Endothelial cell of umbilical vein (primary cell): Measurements from ENCODE around the gene KRT33A. TPM values are rescaled to one million over a fixed set of nuclear protein-coding genes. Genes with fewer than 3 reads are reported as not detected.
"Not testable (repeated sequence)": the region's sequence is repeated elsewhere in the genome, so short reads cannot be mapped to it uniquely, and the experiment has no call there.

ENCODE experiments used
- Bru-seq: library from RNA; stranded (reverse); fragments of 400-500 nt; gene quantifications from one replicate; lab custom pipeline; 2021; lab: Mats Ljungman, UMichigan
- BruChase-seq, 2 experiments: library from RNA; stranded (reverse); fragments of 400-500 nt; gene quantifications; one replicate each; lab custom pipeline; 2021; lab: Mats Ljungman, UMichigan
- BruUV-seq: library from RNA; stranded (reverse); fragments of 400-500 nt; replicated peaks from 2 replicates; lab custom pipeline; 2021; lab: Mats Ljungman, UMichigan
- CTCF ChIA-PET: fragments of 300-600, 350-600 bp; sonication (Branson Sonifier 250); formaldehyde crosslinking; loops from one replicate; lab custom pipeline; 2021; ENCODE audit warnings: antibody characterized with exemption, inconsistent platforms; lab: Charles Lee
- POLR2A ChIA-PET: fragments of 300-600, 350-600 bp; sonication (Branson Sonifier 250); formaldehyde crosslinking; loops from one replicate; lab custom pipeline; 2021; ENCODE audit warnings: antibody characterized with exemption, inconsistent platforms; lab: Charles Lee
- DNase-seq: peaks from one replicate; pipeline ENCODE4 v3.0.0-alpha.2; 2011; ENCODE audit warnings: low read depth, low spot score
- FAIRE-seq: peaks from 2 replicates; lab custom pipeline; 2011; peaks lifted over from hg19 to GRCh38; lab: Jason Lieb, UNC
- H2AFZ ChIP-seq: 2 replicates; pipeline ENCODE4 v1.6.0; 2012; ENCODE audit warnings: low read depth, low read length, control low read depth, inconsistent platforms
- H3K27ac ChIP-seq: 2 replicates; pipeline ENCODE4 v1.5.1; 2011; ENCODE audit warnings: low read depth, mild to moderate bottlenecking, control low read depth, low read length, moderate library complexity; ENCODE audit not compliant: insufficient read depth
- H3K27me3 ChIP-seq, 2 experiments: 2 replicates each; pipeline versions ENCODE4 v1.6.0 to v1.6.1; 2011; ENCODE audit warnings: low read length in 2 of 2, mixed read lengths in 1 of 2; ENCODE audit not compliant: control insufficient read depth in 2 of 2, insufficient read depth in 2 of 2
- H3K36me3 ChIP-seq, 2 experiments: 2 replicates in 1 of 2; 3 replicates in 1 of 2; pipeline ENCODE4 v1.5.1; 2011; ENCODE audit warnings: low read length in 2 of 2, mild to moderate bottlenecking in 1 of 2, moderate library complexity in 1 of 2; ENCODE audit not compliant: control insufficient read depth in 2 of 2, insufficient read depth in 2 of 2; ENCODE audit errors: extremely low read depth in 1 of 2
- H3K4me1 ChIP-seq: 3 replicates; pipeline ENCODE4 v1.5.1; 2011; ENCODE audit warnings: mild to moderate bottlenecking, low read length; ENCODE audit not compliant: control insufficient read depth, insufficient read depth; ENCODE audit errors: extremely low read depth
- H3K4me2 ChIP-seq: 2 replicates; pipeline ENCODE4 v1.6.1; 2011; ENCODE audit warnings: low read length, control low read depth, mixed read lengths; ENCODE audit not compliant: insufficient read depth
- H3K4me3 ChIP-seq, 3 experiments: fragments of 200-600 bp in 1 of 3; sonication (generic), shearing (Covaris generic) in 1 of 3; replicated peaks in 1 of 3; 2 replicates each; pipeline ENCODE4 v1.5.1; 2011 to 2016; ENCODE audit warnings: control low read depth in 3 of 3, low read length in 3 of 3, mild to moderate bottlenecking in 2 of 3, inconsistent platforms in 1 of 3, low read depth in 1 of 3, moderate library complexity in 1 of 3; ENCODE audit not compliant: insufficient read depth in 1 of 3
- H3K79me2 ChIP-seq: 2 replicates; pipeline ENCODE4 v1.6.0; 2012; ENCODE audit warnings: low read length, inconsistent platforms; ENCODE audit not compliant: control insufficient read depth, insufficient read depth
- H3K9ac ChIP-seq: replicated peaks from 2 replicates; pipeline ENCODE3; 2011; ENCODE audit warnings: low read length, control low read depth; ENCODE audit not compliant: insufficient read depth; ENCODE audit errors: extremely low read depth
- H3K9me1 ChIP-seq: replicated peaks from 3 replicates; pipeline ENCODE4 v1.6.0; 2011; ENCODE audit warnings: mild to moderate bottlenecking, low read length; ENCODE audit not compliant: control insufficient read depth, insufficient read depth; ENCODE audit errors: extremely low read depth
- H3K9me3 ChIP-seq: replicated peaks from 2 replicates; pipeline ENCODE4 v1.5.1; 2012; ENCODE audit warnings: low read length, inconsistent platforms; ENCODE audit not compliant: control insufficient read depth, insufficient read depth
- H4K20me1 ChIP-seq: replicated peaks from 2 replicates; pipeline ENCODE3; 2011; ENCODE audit warnings: mild to moderate bottlenecking, low read length; ENCODE audit not compliant: control insufficient read depth, insufficient read depth; ENCODE audit errors: extremely low read depth
- EZH2 ChIP-seq: IDR thresholded peaks from 2 replicates; pipeline ENCODE4 v1.6.1; 2012; ENCODE audit warnings: borderline replicate concordance, low read depth, mild to moderate bottlenecking, moderate library complexity, low read length, inconsistent platforms; ENCODE audit not compliant: severe bottlenecking
- FOS ChIP-seq: IDR thresholded peaks from 2 replicates; pipeline ENCODE4 v1.6.1; 2011; ENCODE audit warnings: mild to moderate bottlenecking, low read length, moderate library complexity, borderline replicate concordance; ENCODE audit not compliant: insufficient read depth
- GATA2 ChIP-seq: IDR thresholded peaks from 2 replicates; pipeline ENCODE4 v1.7.0; 2011; ENCODE audit warnings: low read depth, mild to moderate bottlenecking, moderate library complexity, mixed read lengths, low read length; ENCODE audit not compliant: insufficient read length, insufficient read depth
- JUN ChIP-seq: IDR thresholded peaks from 2 replicates; pipeline ENCODE4 v1.6.1; 2011; ENCODE audit warnings: borderline replicate concordance, low read depth; ENCODE audit not compliant: insufficient read length, insufficient read depth
- MYC ChIP-seq: IDR thresholded peaks from one replicate; pipeline ENCODE4 v1.6.1; 2011; ENCODE audit warnings: mild to moderate bottlenecking, low read depth, low read length
- POLR2A ChIP-seq: IDR thresholded peaks from 2 replicates; pipeline ENCODE4 v1.6.1; 2012; ENCODE audit warnings: low read depth, mild to moderate bottlenecking, control low read depth, low read length
- POLR2AphosphoS5 ChIP-seq: IDR thresholded peaks from 2 replicates; pipeline ENCODE4 v1.6.1; 2012; ENCODE audit warnings: low read depth, mild to moderate bottlenecking, control low read depth, low read length, moderate library complexity; ENCODE audit not compliant: insufficient read depth
- dilution Hi-C: fragments of 300-500 bp; cut with MboI; formaldehyde crosslinking; loops from one replicate; pipeline ENCODE4 v1.15.0; 2019; ENCODE audit warnings: low sequenced_read_pairs; ENCODE audit not compliant: extremely low pct_ligation_motif_present
- intact Hi-C: fragments of 100-400 bp; cut with micrococcal nuclease; formaldehyde crosslinking; loops from one replicate; pipeline ENCODE4 v1.10.0; 2022
- long read RNA-seq: library from polyadenylated mRNA; stranded (forward); transcript quantifications from one replicate; pipeline ENCODE4 v2.0.0, GENCODE V29; 2021
- polyA minus RNA-seq, 3 experiments: library from RNA; depleted of rRNA, polyadenylated mRNA; stranded (reverse); fragments of >200 nt; gene quantifications; 1 replicate in 1 of 3; 2 replicates in 2 of 3; pipeline ENCODE4 v1.2.3, GENCODE V29; 2011
- polyA plus RNA-seq, 4 experiments: library from polyadenylated mRNA; depleted of rRNA in 3 of 4; stranded (reverse) in 3 of 4; unstranded in 1 of 4; fragments of >200 nt; gene quantifications; 2 replicates each; pipeline versions ENCODE4 v1.2.1 to v1.2.3, GENCODE V29; 2011 to 2012; ENCODE audit warnings: missing spikeins in 1 of 4
- total RNA-seq: library from RNA; stranded (reverse); gene quantifications from 2 replicates; pipeline ENCODE4 v1.2.3, GENCODE V29; 2021
- TF ChIP-seq, protein P1 (sequence below): IDR thresholded peaks from 2 replicates; pipeline ENCODE4 v1.6.1; 2011; ENCODE audit not compliant: insufficient read depth, insufficient read length
- TF ChIP-seq, protein P2 (sequence below), 2 donors: IDR thresholded peaks; 1 replicate in 1 of 2; 2 replicates in 1 of 2; pipeline ENCODE4 v1.5.1; 2011; ENCODE audit warnings: low read length in 2 of 2, mild to moderate bottlenecking in 2 of 2, moderate library complexity in 2 of 2, control low read depth in 1 of 2, inconsistent platforms in 1 of 2, low read depth in 1 of 2; ENCODE audit not compliant: insufficient read depth in 1 of 2; ENCODE audit errors: extremely low read depth in 1 of 2

The KRT33A gene
- not detected in 2 replicates for total RNA-seq
- polyA plus RNA-seq, result not detected in 2 replicates
- not detected in 2 replicates for polyA plus RNA-seq (2011; cell fraction: cytosol; rRNA removed)
- polyA plus RNA-seq (2011; cell fraction: nucleus; rRNA removed), result not detected in 2 replicates
- not detected in 2 replicates for polyA plus RNA-seq (2012)
- polyA minus RNA-seq, result not detected in 2 replicates
- not detected for polyA minus RNA-seq (2011; cell fraction: cytosol; rRNA and poly(A)+ RNA removed)
- not detected in 2 replicates for polyA minus RNA-seq (2011; cell fraction: nucleus; rRNA and poly(A)+ RNA removed)
- Bru-seq, nascent RNA, result not detected
- not detected for BruChase-seq, experiment 1, labeled RNA remaining after a 6-hour chase
- not detected for BruChase-seq, experiment 2, labeled RNA remaining after a 2-hour chase
- long read RNA-seq, result 0 reads

DNA sequence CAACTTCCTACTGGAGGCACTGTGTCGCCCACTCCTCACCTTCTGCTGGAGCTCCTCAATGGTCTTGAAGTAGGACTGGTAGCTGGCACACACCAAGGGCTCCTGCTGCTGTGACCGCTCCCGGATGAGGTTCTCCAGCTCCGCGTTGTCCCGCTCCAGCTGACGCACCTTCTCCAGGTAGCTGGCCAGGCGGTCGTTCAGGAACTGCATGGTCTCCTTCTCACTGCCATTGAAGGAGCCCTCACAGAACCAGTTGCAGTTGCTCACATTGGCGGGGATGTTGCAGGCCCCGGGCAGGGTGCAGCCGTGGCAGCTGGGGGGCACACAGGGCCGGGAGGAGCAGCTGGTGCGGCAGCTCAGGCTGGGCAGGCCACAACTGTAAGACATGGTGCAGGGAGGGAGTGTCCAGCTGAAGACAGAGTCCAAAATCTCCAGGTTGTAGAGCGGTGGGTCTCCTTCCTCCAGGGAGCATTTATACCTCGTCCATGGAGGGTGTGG is at the start of gene KRT33A:
Gene KRT33A, minus strand, starts transcription at position 448 of the 498 bp plus-strand sequence. Its CDS starts 61 bp downstream, at position 387.
- H3K27ac ChIP-seq, intact Hi-C loops, FAIRE-seq, H3K9me3 ChIP-seq, H3K27me3 ChIP-seq, H4K20me1 ChIP-seq, H3K4me1 ChIP-seq, H3K9me1 ChIP-seq, H3K4me3 ChIP-seq, H2AFZ ChIP-seq, H3K9ac ChIP-seq, H3K79me2 ChIP-seq, H3K36me3 ChIP-seq, DNase-seq, POLR2A ChIA-PET, BruUV-seq, dilution Hi-C loops, H3K4me2 ChIP-seq: not testable (repeated sequence)
- CTCF ChIA-PET, result interaction anchor here (2.3 kb wide), 1 partner anchor 28 kb away, joined by 9 read pairs; no protein-coding TSS in a partner anchor

DNA sequence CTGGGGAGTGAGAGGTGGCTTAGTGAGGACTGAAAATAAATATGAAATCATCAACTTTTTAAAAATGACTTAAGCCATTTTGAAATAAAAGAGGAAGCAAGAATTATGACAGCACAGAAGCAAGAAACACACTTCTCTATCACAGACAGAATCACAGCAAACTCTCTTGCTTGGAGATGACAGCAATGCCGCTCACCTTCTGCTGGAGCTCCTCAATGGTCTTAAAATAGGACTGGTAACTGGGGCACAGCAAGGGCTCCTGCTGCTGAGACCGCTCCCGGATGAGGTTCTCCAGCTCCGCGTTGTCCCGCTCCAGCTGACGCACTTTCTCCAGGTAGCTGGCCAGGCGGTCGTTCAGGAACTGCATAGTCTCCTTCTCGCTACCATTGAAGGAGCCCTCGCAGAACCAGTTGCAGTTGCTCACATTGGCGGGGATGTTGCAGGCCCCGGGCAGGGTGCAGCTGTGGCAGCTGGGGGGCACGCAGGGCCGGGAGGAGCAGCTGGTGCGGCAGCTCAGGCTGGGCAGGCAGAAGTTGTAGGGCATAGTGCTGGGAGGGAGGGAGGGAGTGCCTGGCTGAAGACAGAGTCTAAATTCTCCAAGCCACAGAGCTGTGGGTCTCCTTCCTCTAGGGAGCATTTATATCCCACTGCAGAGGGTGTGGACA is 46.5 kb upstream of the KRT33A start, which contains the start of gene KRT31:
Gene KRT31, minus strand, starts transcription at position 613 of the 665 bp plus-strand sequence. Its CDS starts 69 bp downstream, at position 544.
- intact Hi-C loops, result no loop called here
- no TSS peak for BruUV-seq
- no peak within 1 kb of the TSS for H3K4me3 ChIP-seq
- no peak within 1 kb of the TSS for H3K9ac ChIP-seq
- no peaks in the 10 kb centered on the region for H3K9me3 ChIP-seq
- dilution Hi-C loops, result no loop called here
- no peaks in the 10 kb centered on the region for H4K20me1 ChIP-seq
- POLR2A ChIA-PET, result no interaction called here
- H3K27me3 ChIP-seq, result peaks cover 11 to 21% of the 10 kb centered on the region in 2 experiments
- H2AFZ ChIP-seq, result no peak within 1 kb of the TSS
- DNase-seq (no peak), FAIRE-seq (no peak)
- no peaks in the 10 kb centered on the region for H3K79me2 ChIP-seq
- CTCF ChIA-PET, result no interaction called here
- no peaks in the 10 kb centered on the region for H3K36me3 ChIP-seq
- no peaks in the 10 kb centered on the region for H3K9me1 ChIP-seq
- H3K27ac ChIP-seq, result no peak within 1 kb of the TSS
- TF ChIP-seq, protein P1, sequence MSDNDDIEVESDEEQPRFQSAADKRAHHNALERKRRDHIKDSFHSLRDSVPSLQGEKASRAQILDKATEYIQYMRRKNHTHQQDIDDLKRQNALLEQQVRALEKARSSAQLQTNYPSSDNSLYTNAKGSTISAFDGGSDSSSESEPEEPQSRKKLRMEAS, result no peak
- TF ChIP-seq POLR2A, result no peak
- no peak for TF ChIP-seq MYC
- TF ChIP-seq POLR2AphosphoS5, result no peak
- no peak for TF ChIP-seq GATA2
- no peak for TF ChIP-seq JUN
- TF ChIP-seq EZH2, result no peak
- TF ChIP-seq, protein P2, sequence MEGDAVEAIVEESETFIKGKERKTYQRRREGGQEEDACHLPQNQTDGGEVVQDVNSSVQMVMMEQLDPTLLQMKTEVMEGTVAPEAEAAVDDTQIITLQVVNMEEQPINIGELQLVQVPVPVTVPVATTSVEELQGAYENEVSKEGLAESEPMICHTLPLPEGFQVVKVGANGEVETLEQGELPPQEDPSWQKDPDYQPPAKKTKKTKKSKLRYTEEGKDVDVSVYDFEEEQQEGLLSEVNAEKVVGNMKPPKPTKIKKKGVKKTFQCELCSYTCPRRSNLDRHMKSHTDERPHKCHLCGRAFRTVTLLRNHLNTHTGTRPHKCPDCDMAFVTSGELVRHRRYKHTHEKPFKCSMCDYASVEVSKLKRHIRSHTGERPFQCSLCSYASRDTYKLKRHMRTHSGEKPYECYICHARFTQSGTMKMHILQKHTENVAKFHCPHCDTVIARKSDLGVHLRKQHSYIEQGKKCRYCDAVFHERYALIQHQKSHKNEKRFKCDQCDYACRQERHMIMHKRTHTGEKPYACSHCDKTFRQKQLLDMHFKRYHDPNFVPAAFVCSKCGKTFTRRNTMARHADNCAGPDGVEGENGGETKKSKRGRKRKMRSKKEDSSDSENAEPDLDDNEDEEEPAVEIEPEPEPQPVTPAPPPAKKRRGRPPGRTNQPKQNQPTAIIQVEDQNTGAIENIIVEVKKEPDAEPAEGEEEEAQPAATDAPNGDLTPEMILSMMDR (IDR thresholded peaks at IDR 0.05; ENCODE audit: extremely low read depth in 1 of 2, insufficient read depth in 1 of 2, low read depth in 1 of 2, low read length in 2 of 2), result no peak
- TF ChIP-seq FOS, result no peak
- no peak within 1 kb of the TSS for H3K4me2 ChIP-seq
- H3K4me1 ChIP-seq, result no peaks in the 10 kb centered on the region
